LHCN-M2 (cell line): Measurements from ENCODE around the gene IQCK. TPM values are rescaled to one million over a fixed set of nuclear protein-coding genes. Genes with fewer than 3 reads are reported as not detected.
"Not testable (repeated sequence)": the region's sequence is repeated elsewhere in the genome, so short reads cannot be mapped to it uniquely, and the experiment has no call there.

Experiments
- DNase-seq: peaks from one replicate; pipeline ENCODE4 v3.0.0-alpha.2; 2012; ENCODE audit warnings: low read depth
- polyA plus RNA-seq: library from polyadenylated mRNA; unstranded; fragments of >200 nt; gene quantifications from one replicate; pipeline ENCODE4 v1.2.1, GENCODE V29; 2012; ENCODE audit warnings: missing spikeins
- total RNA-seq: library from RNA; depleted of rRNA; stranded (reverse); fragments of >200 nt; gene quantifications from 2 replicates; pipeline ENCODE4 v1.2.3, GENCODE V29; 2014; rRNA removed

IQCK gene
- total RNA-seq = 10.6 and 11.7 TPM in 2 replicates
- 4.5 TPM for polyA plus RNA-seq

- DNase-seq = peak; percentile 82
Measured at GRCh38 chr16:19717741-19718623, at the start of gene IQCK, which contains the start of gene KNOP1. TSS of gene IQCK (plus strand) at chr16:19718271. CDS start at chr16:19718307, 36 bp downstream. TSS of gene KNOP1 (minus strand) at chr16:19718227. CDS start at chr16:19715035, 3,192 bp downstream.

- DNase-seq = no peak
Measured at GRCh38 chr16:19672378-19672777, 45.7 kb upstream of the IQCK start.

- DNase-seq = no peak
Measured at GRCh38 chr16:19674485-19674884, 43.6 kb upstream of the IQCK start.

GRCh38 chr16:19677402-19677801 is 40.7 kb upstream of the IQCK start:
- no peak for DNase-seq

- DNase-seq = no peak
Measured at GRCh38 chr16:19678804-19679203, 39.3 kb upstream of the IQCK start.

- DNase-seq = not testable (repeated sequence)
Measured at GRCh38 chr16:19679281-19679680, 38.8 kb upstream of the IQCK start.

GRCh38 chr16:19680881-19681340 is 37.2 kb upstream of the IQCK start:
- no peak for DNase-seq

GRCh38 chr16:19681637-19682036 is 36.4 kb upstream of the IQCK start:
- DNase-seq = no peak

- no peak for DNase-seq
Measured at GRCh38 chr16:19683453-19684236, 34.4 kb upstream of the IQCK start.

- no peak for DNase-seq
Measured at GRCh38 chr16:19685176-19685575, 32.9 kb upstream of the IQCK start.

- DNase-seq = no peak
Measured at GRCh38 chr16:19687279-19687678, 30.8 kb upstream of the IQCK start.

- no peak for DNase-seq
Measured at GRCh38 chr16:19688396-19689024, 29.6 kb upstream of the IQCK start.

- no peak for DNase-seq
Measured at GRCh38 chr16:19689342-19689741, 28.7 kb upstream of the IQCK start.

- no peak for DNase-seq
Measured at GRCh38 chr16:19690196-19690595, 27.9 kb upstream of the IQCK start.

- DNase-seq = no peak
Measured at GRCh38 chr16:19691161-19691711, 26.8 kb upstream of the IQCK start.

GRCh38 chr16:19694989-19695388 is 23.1 kb upstream of the IQCK start:
- DNase-seq = no peak

- peak; percentile 92 for DNase-seq
Measured at GRCh38 chr16:19696328-19696727, 21.7 kb upstream of the IQCK start.

GRCh38 chr16:19696961-19697360 is 21.1 kb upstream of the IQCK start:
- no peak for DNase-seq

GRCh38 chr16:19697756-19698318 is 20.2 kb upstream of the IQCK start:
- DNase-seq = no peak

- no peak for DNase-seq
Measured at GRCh38 chr16:19698480-19699465, 19.3 kb upstream of the IQCK start.
